Activated CD4-positive, alpha-beta T cell treated with anti-CD3 and anti-CD28 coated beads for 36 hours (primary cell): ENCODE results near the gene GRPEL1. TPM values are rescaled to one million over a fixed set of nuclear protein-coding genes. Genes with fewer than 3 reads are reported as not detected.
A peak's percentile ranks its signal among the peaks of the same experiment; 100 is the strongest.

Experiments
- ATAC-seq: fragments of 200-7000 bp; cut with Tn5 transposase; one replicate; pipeline ENCODE4 v1.10.0; 2021; ENCODE audit warnings: mild to moderate bottlenecking, moderate library complexity
- CTCF ChIA-PET: fragments of 350-600 bp; sonication (Branson Sonifier 250); formaldehyde crosslinking; loops from one replicate; lab custom pipeline; 2021; ENCODE audit warnings: antibody characterized with exemption; lab: Charles Lee
- POLR2A ChIA-PET: fragments of 350-600 bp; sonication (Branson Sonifier 250); formaldehyde crosslinking; loops from one replicate; lab custom pipeline; 2021; ENCODE audit warnings: antibody characterized with exemption, inconsistent platforms; lab: Charles Lee
- DNase-seq: peaks from one replicate; pipeline ENCODE4 v3.0.0-alpha.2; 2020
- H3K27ac Mint-ChIP-seq: one replicate; pipeline ENCODE4 v1.8.0; 2021; ENCODE audit warnings: mixed read lengths
- H3K27me3 Mint-ChIP-seq: one replicate; pipeline ENCODE4 v1.8.0; 2021; ENCODE audit warnings: mixed read lengths
- H3K36me3 Mint-ChIP-seq: one replicate; pipeline ENCODE4 v1.8.0; 2021; ENCODE audit warnings: low read depth, mixed read lengths
- H3K4me1 Mint-ChIP-seq: one replicate; pipeline ENCODE4 v1.8.0; 2021; ENCODE audit warnings: mixed read lengths
- H3K4me3 Mint-ChIP-seq: one replicate; pipeline ENCODE4 v1.8.0; 2021; ENCODE audit warnings: mild to moderate bottlenecking, moderate library complexity, mixed read lengths
- H3K9me3 Mint-ChIP-seq: one replicate; pipeline ENCODE4 v1.8.0; 2021; ENCODE audit warnings: low read depth, mixed read lengths
- intact Hi-C, 2 experiments: fragments of 100-400 bp; cut with DNase I in 1 of 2; cut with micrococcal nuclease in 1 of 2; formaldehyde crosslinking; loops; one replicate each; pipeline versions ENCODE4 v1.14.2 to v1.15.1; 2022 to 2024; cut with DNase I, micrococcal nuclease
- total RNA-seq, 2 experiments: library from RNA; stranded (reverse); gene quantifications; one replicate each; pipeline ENCODE4 v1.2.3, GENCODE V29; 2021

Gene GRPEL1
- total RNA-seq, 2 experiments from 2014 or later = 81.0 to 93.0 TPM

GRCh38 chr4:7066006-7066405 is 1.9 kb downstream of the GRPEL1 start:
- no peaks in the 10 kb centered on the region for H3K9me3 Mint-ChIP-seq
- peak overlapping the region; percentile 92 for H3K27ac Mint-ChIP-seq
- peak; percentile 3 for DNase-seq
- no peak for ATAC-seq
- POLR2A ChIA-PET = interaction anchor here (0.6 to 1.4 kb wide), 3 partner anchors 8 to 160 kb away, joined by 4 to 9 read pairs (median 5); no protein-coding TSS in a partner anchor
- CTCF ChIA-PET = interaction anchor here (0.9 to 10.3 kb wide), 4 partner anchors 22 to 79 kb away, joined by 3 to 126 read pairs (median 4); partner anchors contain the start of gene TADA2B
- H3K36me3 Mint-ChIP-seq = peaks cover 55% of the 10 kb centered on the region
- intact Hi-C loops = loop anchor here in 1 of 2 experiments (5.0 kb wide), 1 partner anchor 1376 kb away; the partner anchor contains the start of genes ACOX3 and TRMT44
- peak overlapping the region; percentile 94 for H3K4me3 Mint-ChIP-seq
- H3K27me3 Mint-ChIP-seq = no peaks in the 10 kb centered on the region
- H3K4me1 Mint-ChIP-seq = peaks cover 43% of the 10 kb centered on the region

- CTCF ChIA-PET = no interaction called here
- peaks cover 38% of the 10 kb centered on the region for H3K4me1 Mint-ChIP-seq
- peaks cover 70% of the 10 kb centered on the region for H3K36me3 Mint-ChIP-seq
- ATAC-seq = no peak
- POLR2A ChIA-PET = interaction anchor here (1.2 kb wide), 1 partner anchor 11 kb away, joined by 4 read pairs; no protein-coding TSS in a partner anchor
- no peak overlapping the region for H3K4me3 Mint-ChIP-seq
- peak overlapping the region; percentile 32 for H3K27ac Mint-ChIP-seq
- intact Hi-C loops = no loop called here
- DNase-seq = peak; percentile 4
- no peaks in the 10 kb centered on the region for H3K27me3 Mint-ChIP-seq
- no peaks in the 10 kb centered on the region for H3K9me3 Mint-ChIP-seq
Observed at GRCh38 chr4:7063362-7063761, 4.5 kb downstream of the GRPEL1 start.

DNA sequence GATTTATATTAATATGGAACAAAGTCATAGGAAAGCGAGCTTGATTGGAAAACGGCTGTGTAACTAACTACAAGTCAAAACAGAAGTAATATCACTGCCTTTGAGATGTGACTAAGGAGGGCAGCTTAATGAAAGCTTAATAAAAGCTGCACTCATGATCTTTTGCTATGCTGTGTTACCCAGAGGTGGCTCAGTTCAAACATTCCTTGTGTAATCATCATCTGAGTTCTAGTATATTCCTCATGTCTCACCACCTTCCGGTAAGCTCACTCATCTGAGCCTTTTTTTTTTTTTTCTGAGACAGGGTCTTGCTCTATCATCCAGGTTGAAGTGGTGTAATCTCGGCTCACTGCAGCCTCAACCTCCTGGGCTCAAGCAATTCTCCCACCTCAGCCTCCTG is 5.0 kb downstream of the GRPEL1 start:
- Mint-ChIP-seq H3K36me3 (peaks cover 73% of the 10 kb centered on the region), H3K4me1 (peaks cover 39% of the 10 kb centered on the region), H3K27me3 (no peaks in the 10 kb centered on the region), H3K4me3 (no peak overlapping the region), H3K9me3 (no peaks in the 10 kb centered on the region), H3K27ac (no peak overlapping the region)
- POLR2A ChIA-PET = interaction anchor here (0.6 to 1.2 kb wide), 3 partner anchors 10 to 163 kb away, joined by 3 to 5 read pairs (median 4); no protein-coding TSS in a partner anchor
- DNase-seq (no peak), ATAC-seq (no peak)
- intact Hi-C loops = no loop called here
- CTCF ChIA-PET = interaction anchor here (1.5 to 2.1 kb wide), 2 partner anchors 8 to 20 kb away, joined by 4 to 6 read pairs; partner anchors contain the start of gene TADA2B

DNA sequence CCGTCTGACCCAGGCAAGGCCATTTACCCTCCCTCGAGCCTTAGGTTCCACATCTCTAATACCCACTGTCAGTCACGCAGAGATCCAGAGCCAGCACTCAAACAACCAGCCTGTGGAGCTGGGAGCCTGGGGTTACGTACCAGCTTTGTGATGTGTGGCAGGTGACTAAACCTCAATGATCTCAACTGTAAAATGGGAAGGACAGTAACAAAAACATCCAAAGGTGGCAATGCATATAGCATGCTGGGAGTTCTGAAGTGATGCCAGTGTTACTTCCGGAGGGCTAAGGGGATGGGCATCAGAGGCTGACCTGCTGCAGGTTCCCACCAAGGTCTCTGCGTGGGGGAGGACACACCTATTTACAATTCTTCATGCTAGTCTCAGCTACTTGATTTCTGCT is 6.0 kb downstream of the GRPEL1 start:
- Mint-ChIP-seq H3K27ac (no peak overlapping the region), H3K4me1 (peaks cover 39% of the 10 kb centered on the region), H3K9me3 (no peaks in the 10 kb centered on the region), H3K27me3 (no peaks in the 10 kb centered on the region), H3K36me3 (peaks cover 70% of the 10 kb centered on the region), H3K4me3 (no peak overlapping the region)
- ATAC-seq = no peak
- ChIA-PET CTCF (interaction anchor here (0.6 to 2.1 kb wide), 4 partner anchors 9 to 388 kb away, joined by 3 to 6 read pairs (median 5); partner anchors contain the start of gene TADA2B), POLR2A (interaction anchor here (0.6 to 0.8 kb wide), 2 partner anchors 9 to 42 kb away, joined by 3 to 4 read pairs; no protein-coding TSS in a partner anchor)
- no peak for DNase-seq
- intact Hi-C loops = no loop called here

GRCh38 chr4:7060346-7061150 is 7.3 kb downstream of the GRPEL1 start:
- H3K36me3 Mint-ChIP-seq = peaks cover 67% of the 10 kb centered on the region
- intact Hi-C loops = no loop called here
- H3K27me3 Mint-ChIP-seq = no peaks in the 10 kb centered on the region

GRCh38 chr4:7059662-7060061 is 8.2 kb downstream of the GRPEL1 start:
- no peak for ATAC-seq
- H3K36me3 Mint-ChIP-seq = peaks cover 60% of the 10 kb centered on the region
- POLR2A ChIA-PET = interaction anchor here (1.3 kb wide), 1 partner anchor 8 kb away, joined by 5 read pairs; the partner anchor contains the start of gene GRPEL1

More at GRCh38 chr4:7060346-7061150, 7.3 kb downstream of the GRPEL1 start:
- ChIA-PET POLR2A (no interaction called here), CTCF (interaction anchor here (0.8 to 2.1 kb wide), 2 partner anchors 16 to 17 kb away, joined by 3 to 6 read pairs; partner anchors contain the start of gene TADA2B)
- no peak overlapping the region for H3K4me3 Mint-ChIP-seq
- peaks cover 28% of the 10 kb centered on the region for H3K4me1 Mint-ChIP-seq
- H3K9me3 Mint-ChIP-seq = no peaks in the 10 kb centered on the region
- H3K27ac Mint-ChIP-seq = peak overlapping the region; percentile 47
- DNase-seq = no peak
- no peak for ATAC-seq

GRCh38 chr4:7058792-7059191 is 9.1 kb downstream of the GRPEL1 start:
- Mint-ChIP-seq H3K36me3 (peaks cover 61% of the 10 kb centered on the region), H3K27me3 (no peaks in the 10 kb centered on the region), H3K27ac (peak overlapping the region; percentile 43), H3K9me3 (no peaks in the 10 kb centered on the region), H3K4me1 (peaks cover 13% of the 10 kb centered on the region), H3K4me3 (no peak overlapping the region)
- intact Hi-C loops = no loop called here
- ATAC-seq (no peak), DNase-seq (no peak)
- POLR2A ChIA-PET = interaction anchor here (1.3 kb wide), 1 partner anchor 9 kb away, joined by 5 read pairs; the partner anchor contains the start of gene GRPEL1
- CTCF ChIA-PET = interaction anchor here (0.9 to 1.2 kb wide), 3 partner anchors 8 to 15 kb away, joined by 3 read pairs; partner anchors contain the start of gene TADA2B

More at GRCh38 chr4:7059662-7060061, 8.2 kb downstream of the GRPEL1 start:
- CTCF ChIA-PET = interaction anchor here (0.8 to 1.2 kb wide), 3 partner anchors 14 to 16 kb away, joined by 3 read pairs; partner anchors contain the start of gene TADA2B
- no peak overlapping the region for H3K4me3 Mint-ChIP-seq
- DNase-seq = no peak
- H3K4me1 Mint-ChIP-seq = peaks cover 19% of the 10 kb centered on the region
- no peaks in the 10 kb centered on the region for H3K9me3 Mint-ChIP-seq
- no peak overlapping the region for H3K27ac Mint-ChIP-seq
- intact Hi-C loops = no loop called here
- no peaks in the 10 kb centered on the region for H3K27me3 Mint-ChIP-seq

DNA sequence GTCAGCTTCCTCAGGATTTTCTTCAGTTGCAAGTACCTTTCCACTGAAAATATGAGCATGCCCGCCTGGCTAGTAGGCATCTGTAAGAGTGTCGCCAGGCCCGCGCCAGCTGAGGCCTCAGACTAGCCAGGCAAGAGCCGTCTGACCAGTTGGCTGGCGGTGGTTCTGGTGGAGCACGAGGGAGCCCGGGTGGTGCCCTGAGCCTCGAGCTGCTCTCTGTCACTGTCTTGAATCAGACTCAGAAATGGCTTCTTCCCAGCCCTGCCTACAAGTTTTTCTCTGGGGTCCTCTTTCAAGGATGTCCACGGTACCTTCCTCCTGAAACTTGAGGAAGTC is 11.9 kb downstream of the GRPEL1 start:
- ChIA-PET CTCF (interaction anchor here (0.6 to 1.8 kb wide), 3 partner anchors 11 to 94 kb away, joined by 3 to 7 read pairs (median 4); partner anchors contain the start of gene TADA2B), POLR2A (no interaction called here)
- Mint-ChIP-seq H3K4me1 (peaks cover 26% of the 10 kb centered on the region), H3K36me3 (peaks cover 34% of the 10 kb centered on the region), H3K27me3 (no peaks in the 10 kb centered on the region), H3K27ac (no peak overlapping the region), H3K4me3 (no peak overlapping the region), H3K9me3 (no peaks in the 10 kb centered on the region)
- no peak for ATAC-seq
- no peak for DNase-seq
- intact Hi-C loops = no loop called here

DNA sequence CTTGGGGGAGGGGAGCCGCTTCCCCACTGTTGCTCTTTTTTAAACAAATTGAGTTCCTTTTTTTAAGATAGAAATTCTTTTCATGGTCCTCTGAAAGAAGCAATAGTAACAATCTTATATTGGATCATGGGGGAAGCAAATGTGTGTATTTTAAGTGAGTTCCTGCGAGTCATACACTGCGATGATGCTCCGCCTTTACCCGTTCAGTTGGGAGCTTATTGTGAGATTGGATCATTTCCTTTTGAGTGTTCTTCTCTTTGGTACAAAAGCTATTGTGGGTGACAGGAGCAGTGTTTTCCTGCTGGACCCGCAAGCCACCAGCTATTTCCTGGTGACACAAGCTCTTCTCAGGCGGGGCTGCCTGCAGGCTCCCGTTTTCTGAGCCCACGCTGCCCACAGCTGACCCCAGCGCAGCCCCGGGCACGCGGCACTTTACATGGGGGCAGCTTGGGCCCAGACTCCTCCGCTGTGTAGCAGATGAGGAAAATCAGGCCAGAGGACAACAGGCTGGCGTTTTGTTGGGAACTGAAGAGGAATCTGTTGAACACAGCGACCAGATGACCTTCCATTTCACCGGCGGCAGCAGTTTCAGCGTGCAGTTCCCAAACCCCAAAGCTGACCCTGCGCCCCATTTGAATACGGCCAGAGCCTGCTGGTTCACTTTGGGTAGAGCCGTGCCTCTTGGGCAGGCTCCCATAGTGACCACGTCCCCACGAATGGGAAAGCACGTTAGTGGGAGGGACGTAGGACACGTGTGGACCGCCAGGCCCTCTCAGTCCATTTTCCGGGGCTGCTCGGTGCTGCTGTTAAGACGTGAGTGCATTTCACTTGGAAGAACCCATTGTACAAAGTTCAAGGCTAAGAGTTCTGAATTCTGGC is 12.5 kb downstream of the GRPEL1 start:
- no peak for DNase-seq
- Mint-ChIP-seq H3K27ac (no peak overlapping the region), H3K4me1 (peaks cover 29% of the 10 kb centered on the region), H3K36me3 (peaks cover 28% of the 10 kb centered on the region), H3K9me3 (no peaks in the 10 kb centered on the region), H3K4me3 (no peak overlapping the region), H3K27me3 (no peaks in the 10 kb centered on the region)
- ChIA-PET CTCF (interaction anchor here (0.6 to 2.1 kb wide), 5 partner anchors 10 to 93 kb away, joined by 3 to 7 read pairs (median 4); partner anchors contain the start of gene TADA2B), POLR2A (interaction anchor here (0.6 to 1.7 kb wide), 2 partner anchors 12 to 353 kb away, joined by 3 to 6 read pairs; partner anchors contain the start of gene GRPEL1)
- intact Hi-C loops = no loop called here
- no peak for ATAC-seq

DNA sequence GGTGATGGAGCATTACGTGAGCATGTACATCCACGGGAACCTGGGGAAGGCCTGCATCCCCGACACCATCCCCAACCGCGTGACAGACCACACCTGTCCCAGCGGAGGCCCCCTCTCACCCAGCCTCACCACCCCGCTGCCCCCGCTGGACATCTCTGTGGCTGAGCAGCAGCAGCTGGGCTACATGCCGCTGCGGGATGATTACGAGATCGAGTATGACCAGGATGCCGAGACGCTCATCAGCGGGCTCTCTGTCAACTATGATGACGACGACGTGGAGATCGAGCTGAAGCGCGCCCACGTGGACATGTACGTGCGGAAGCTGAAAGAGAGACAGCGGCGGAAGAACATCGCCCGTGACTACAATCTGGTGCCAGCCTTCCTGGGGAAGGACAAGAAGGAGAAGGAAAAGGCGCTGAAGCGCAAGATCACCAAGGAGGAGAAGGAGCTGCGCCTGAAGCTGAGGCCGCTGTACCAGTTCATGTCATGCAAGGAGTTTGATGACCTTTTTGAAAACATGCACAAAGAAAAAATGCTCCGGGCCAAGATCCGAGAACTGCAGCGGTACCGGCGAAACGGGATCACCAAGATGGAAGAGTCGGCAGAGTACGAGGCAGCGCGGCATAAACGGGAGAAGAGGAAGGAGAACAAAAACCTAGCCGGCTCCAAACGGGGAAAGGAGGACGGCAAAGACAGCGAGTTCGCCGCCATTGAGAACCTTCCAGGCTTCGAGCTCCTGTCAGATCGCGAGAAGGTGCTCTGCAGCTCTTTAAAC is 13.6 kb downstream of the GRPEL1 start:
- Mint-ChIP-seq H3K9me3 (no peaks in the 10 kb centered on the region), H3K27me3 (no peaks in the 10 kb centered on the region), H3K4me1 (peaks cover 32% of the 10 kb centered on the region), H3K27ac (peak overlapping the region; percentile 7), H3K36me3 (peaks cover 27% of the 10 kb centered on the region), H3K4me3 (no peak overlapping the region)
- intact Hi-C loops = no loop called here
- CTCF ChIA-PET = interaction anchor here (1.1 to 2.1 kb wide), 3 partner anchors 11 to 16 kb away, joined by 3 to 7 read pairs (median 4); partner anchors contain the start of gene TADA2B
- DNase-seq (no peak), ATAC-seq (no peak)
- POLR2A ChIA-PET = interaction anchor here (0.5 to 1.7 kb wide), 2 partner anchors 11 to 13 kb away, joined by 3 to 6 read pairs; partner anchors contain the start of gene GRPEL1
